ENCODE results near the gene MAD1L1. TPM values are rescaled to one million over a fixed set of nuclear protein-coding genes. Genes with fewer than 3 reads are reported as not detected.

MAD1L1 gene
- total and polyA plus RNA-seq, 11 donors: 11.1 to 29.7 (median 20.9) TPM

DNA sequence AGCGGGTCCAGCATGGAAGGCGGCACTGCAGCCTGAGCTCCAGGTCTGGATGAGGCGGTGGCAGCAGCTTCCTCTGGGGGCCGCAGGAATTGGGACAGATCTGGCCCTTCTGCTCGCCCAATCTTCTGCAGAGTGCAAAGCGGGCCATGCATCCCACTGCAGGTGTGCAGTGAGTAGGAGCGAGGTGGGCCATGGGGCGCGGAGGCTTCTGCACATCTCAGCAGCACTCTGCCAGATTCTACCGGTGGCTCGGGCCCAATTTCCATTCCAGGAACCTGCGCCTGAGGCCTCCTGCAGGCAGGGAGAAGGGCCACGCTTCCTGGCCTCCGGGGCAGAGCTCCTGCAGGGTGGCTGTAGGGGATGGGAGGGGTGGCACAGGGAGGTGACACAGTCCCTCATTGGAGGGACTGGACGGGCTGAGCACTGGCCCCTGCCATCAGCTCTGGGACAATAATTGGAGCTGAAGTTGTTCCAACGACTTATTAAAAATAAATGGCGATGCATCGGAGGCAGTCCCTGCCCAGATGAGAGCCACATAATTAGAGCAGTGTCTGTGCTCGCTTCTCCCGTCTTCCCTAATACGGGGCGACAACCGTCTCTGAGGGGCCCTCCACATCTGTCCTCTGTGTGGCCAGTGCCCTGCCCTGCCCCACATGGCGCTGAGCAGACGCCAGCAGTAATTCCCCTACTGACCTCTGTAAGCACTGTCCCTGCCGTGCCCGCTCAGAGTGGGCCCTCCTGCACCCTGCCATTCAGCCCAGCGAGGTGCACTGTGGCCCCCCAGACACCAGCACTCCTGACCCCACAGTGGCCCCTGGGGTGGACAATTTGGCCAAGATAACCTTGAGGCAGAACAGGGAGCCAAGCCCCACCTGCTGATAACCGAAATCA lies 365.1 kb downstream of the MAD1L1 start:
- H3K9me3 ChIP-seq: no peaks in the 10 kb centered on the region
- H3K27me3 ChIP-seq: no peaks in the 10 kb centered on the region
- no peak overlapping the region for H3K27ac ChIP-seq
- no peak for TF ChIP-seq POLR2A (IDR thresholded peaks at IDR 0.05)
- TF ChIP-seq, protein P1, sequence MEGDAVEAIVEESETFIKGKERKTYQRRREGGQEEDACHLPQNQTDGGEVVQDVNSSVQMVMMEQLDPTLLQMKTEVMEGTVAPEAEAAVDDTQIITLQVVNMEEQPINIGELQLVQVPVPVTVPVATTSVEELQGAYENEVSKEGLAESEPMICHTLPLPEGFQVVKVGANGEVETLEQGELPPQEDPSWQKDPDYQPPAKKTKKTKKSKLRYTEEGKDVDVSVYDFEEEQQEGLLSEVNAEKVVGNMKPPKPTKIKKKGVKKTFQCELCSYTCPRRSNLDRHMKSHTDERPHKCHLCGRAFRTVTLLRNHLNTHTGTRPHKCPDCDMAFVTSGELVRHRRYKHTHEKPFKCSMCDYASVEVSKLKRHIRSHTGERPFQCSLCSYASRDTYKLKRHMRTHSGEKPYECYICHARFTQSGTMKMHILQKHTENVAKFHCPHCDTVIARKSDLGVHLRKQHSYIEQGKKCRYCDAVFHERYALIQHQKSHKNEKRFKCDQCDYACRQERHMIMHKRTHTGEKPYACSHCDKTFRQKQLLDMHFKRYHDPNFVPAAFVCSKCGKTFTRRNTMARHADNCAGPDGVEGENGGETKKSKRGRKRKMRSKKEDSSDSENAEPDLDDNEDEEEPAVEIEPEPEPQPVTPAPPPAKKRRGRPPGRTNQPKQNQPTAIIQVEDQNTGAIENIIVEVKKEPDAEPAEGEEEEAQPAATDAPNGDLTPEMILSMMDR (IDR thresholded peaks at IDR 0.05): no peak
- no peak for DNase-seq
- H3K36me3 ChIP-seq: no peaks in the 10 kb centered on the region
- H3K4me1 ChIP-seq: no peaks in the 10 kb centered on the region
- ATAC-seq: no peak
- no peak overlapping the region for H3K4me3 ChIP-seq
- intact Hi-C loops (cut with DNase I): no loop called here
- 92 to 95% (median 93%) methylated on average over 19 to 29 of the region's 29 CpGs for WGBS, 4 donors

DNA sequence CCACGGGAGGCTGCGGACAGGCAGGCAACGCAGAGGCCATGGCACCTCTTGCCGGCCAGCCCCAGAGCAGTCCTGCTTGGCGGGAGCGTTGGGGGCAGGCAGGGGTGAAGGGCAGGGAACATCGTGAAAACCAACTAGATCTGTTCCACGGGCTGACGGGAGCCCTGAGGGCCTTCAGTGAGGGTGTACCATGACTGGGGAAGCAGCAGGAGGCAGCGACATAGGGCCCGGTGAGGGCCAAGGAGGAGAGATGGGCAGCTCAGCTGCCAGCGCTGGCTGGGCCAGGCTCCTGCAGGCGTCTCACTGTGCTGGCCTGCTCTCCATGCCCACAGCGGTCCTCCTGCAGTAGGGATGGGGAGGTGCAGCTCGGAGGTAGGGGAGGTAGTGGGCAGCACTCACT lies 366.1 kb downstream of the MAD1L1 start:
- intact Hi-C loops (cut with DNase I): no loop called here
- TF ChIP-seq, protein P1 (IDR thresholded peaks at IDR 0.05): no peak
- no peak for TF ChIP-seq POLR2A (IDR thresholded peaks at IDR 0.05)
- Histone ChIP-seq H3K27ac (no peak overlapping the region), H3K27me3 (no peaks in the 10 kb centered on the region), H3K4me3 (no peak overlapping the region), H3K9me3 (no peaks in the 10 kb centered on the region), H3K36me3 (no peaks in the 10 kb centered on the region), H3K4me1 (no peaks in the 10 kb centered on the region)
- WGBS, 4 donors: 83 to 95% (median 93%) methylated on average over 12 to 15 of the region's 15 CpGs
- DNase-seq: no peak
- ATAC-seq: no peak

DNA sequence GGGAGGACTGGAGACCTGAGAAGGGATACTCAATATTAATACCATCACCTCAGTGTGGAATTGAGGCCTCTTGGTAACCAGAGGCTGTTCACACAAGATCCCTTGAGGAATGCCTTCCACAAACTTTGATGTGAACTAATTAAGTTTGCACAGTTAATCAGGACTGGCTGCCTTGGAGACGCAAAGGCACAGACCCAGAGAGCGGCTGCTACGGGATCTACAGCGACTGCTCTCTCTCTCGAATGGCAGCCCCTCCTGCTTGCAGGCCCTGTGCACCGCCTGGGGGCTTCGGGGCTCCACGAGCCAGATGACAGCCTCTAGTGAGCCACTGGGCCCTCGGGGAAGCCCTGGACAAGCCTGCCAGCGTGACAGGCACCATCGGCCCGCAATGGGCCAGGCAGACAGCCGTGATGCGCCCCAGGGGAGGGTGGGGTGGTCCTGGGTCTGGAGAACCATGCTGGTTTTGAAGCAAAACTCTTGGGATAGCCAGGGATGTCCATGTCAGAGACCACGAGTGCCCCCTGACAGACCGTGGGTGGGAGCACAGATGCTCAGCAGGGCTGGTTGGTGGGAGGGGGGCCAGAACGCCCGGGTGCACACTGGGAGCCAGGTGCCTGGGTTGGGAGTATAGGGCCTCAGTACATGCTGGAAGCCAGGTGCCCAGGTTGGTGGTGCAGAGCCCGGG lies 367.0 kb downstream of the MAD1L1 start:
- Histone ChIP-seq H3K4me3 (no peak overlapping the region), H3K36me3 (no peaks in the 10 kb centered on the region), H3K4me1 (no peaks in the 10 kb centered on the region), H3K27me3 (no peaks in the 10 kb centered on the region), H3K27ac (no peak overlapping the region), H3K9me3 (no peaks in the 10 kb centered on the region)
- ATAC-seq (no peak), DNase-seq (no peak)
- intact Hi-C loops (cut with DNase I): no loop called here
- 90 to 96% (median 93%) methylated on average over 13 to 19 of the region's 19 CpGs for WGBS, 4 donors
- no peak for TF ChIP-seq POLR2A (IDR thresholded peaks at IDR 0.05)
- TF ChIP-seq, protein P1 (IDR thresholded peaks at IDR 0.05): no peak

DNA sequence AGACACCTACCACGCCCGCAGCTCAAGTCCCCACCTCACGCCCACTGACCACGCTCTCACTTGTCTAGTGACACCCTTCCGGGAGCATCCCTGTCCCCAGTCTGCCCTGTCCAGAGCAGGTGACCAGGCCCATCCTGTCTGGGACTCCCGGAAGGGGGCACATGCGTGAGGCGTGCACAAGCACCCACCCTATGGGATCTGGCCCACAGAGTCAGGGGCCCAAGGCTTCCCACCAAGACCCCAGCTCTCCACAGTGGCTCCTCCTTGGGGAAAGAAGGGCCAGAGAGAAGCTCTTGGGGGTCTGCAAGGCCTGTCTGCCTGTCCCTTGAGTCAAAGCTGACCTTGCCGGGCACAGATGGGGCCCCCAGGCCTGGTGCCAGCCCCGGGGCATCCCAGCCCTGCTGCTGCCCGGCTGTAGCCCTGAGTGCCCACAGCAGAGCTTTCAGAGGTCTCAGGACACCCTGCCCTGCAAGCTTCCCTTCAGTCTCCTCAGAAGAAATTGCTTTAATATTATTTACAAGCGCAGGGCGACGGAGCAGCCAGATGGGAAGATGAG lies 367.7 kb downstream of the MAD1L1 start:
- TF ChIP-seq, protein P1 (IDR thresholded peaks at IDR 0.05): no peak
- TF ChIP-seq POLR2A (IDR thresholded peaks at IDR 0.05): no peak
- DNase-seq: no peak

More for the DNA sequence above, 367.7 kb downstream of the MAD1L1 start:
- Histone ChIP-seq H3K27me3 (no peaks in the 10 kb centered on the region), H3K4me1 (no peaks in the 10 kb centered on the region), H3K4me3 (no peak overlapping the region), H3K36me3 (no peaks in the 10 kb centered on the region), H3K9me3 (no peaks in the 10 kb centered on the region), H3K27ac (no peak overlapping the region)
- 95 to 99% (median 97%) methylated on average over 14 of the region's 14 CpGs for WGBS, 4 donors
- intact Hi-C loops (cut with DNase I): no loop called here
- ATAC-seq: no peak
